UCSD-AML1 (cell line): ENCODE results near the gene CYP1A1.

Experiments used
- DNase-seq: peaks from one replicate; lab custom pipeline; 2025; ENCODE audit not compliant: unreplicated experiment; lab: John Stamatoyannopoulos, UW

The CYP1A1 gene

GRCh38 chr15:74725225-74725774, at the start of gene CYP1A1:
TSS of gene CYP1A1 (minus strand) at chr15:74725528. CDS start at chr15:74723097, 2,431 bp downstream.
- DNase-seq: no peak

GRCh38 chr15:74773731-74774252, 48.5 kb upstream of the CYP1A1 start:
- DNase-seq: no peak

GRCh38 chr15:74773329-74773728, 48.0 kb upstream of the CYP1A1 start:
- DNase-seq: no peak

GRCh38 chr15:74770211-74770903, 45.0 kb upstream of the CYP1A1 start:
- DNase-seq: no peak

- no peak for DNase-seq
These were observed 44.2 kb upstream of the CYP1A1 start for GRCh38 chr15:74769463-74770025.

- peak; percentile 52 for DNase-seq
These were observed 43.5 kb upstream of the CYP1A1 start for GRCh38 chr15:74768771-74769342.

GRCh38 chr15:74768099-74768770, 42.9 kb upstream of the CYP1A1 start:
- DNase-seq: no peak

- no peak for DNase-seq
These were observed 42.1 kb upstream of the CYP1A1 start for GRCh38 chr15:74767167-74768098.

- DNase-seq: no peak
These were observed 38.1 kb upstream of the CYP1A1 start for GRCh38 chr15:74763416-74763815.

- no peak for DNase-seq
These were observed 37.4 kb upstream of the CYP1A1 start for GRCh38 chr15:74762791-74763150.

- no peak for DNase-seq
These were observed 33.4 kb upstream of the CYP1A1 start for GRCh38 chr15:74758736-74759135.

GRCh38 chr15:74754593-74755215, 29.4 kb upstream of the CYP1A1 start:
- peak; percentile 25 for DNase-seq

- DNase-seq: no peak
These were observed 27.2 kb upstream of the CYP1A1 start for GRCh38 chr15:74752531-74752930.

GRCh38 chr15:74752011-74752410, 26.7 kb upstream of the CYP1A1 start:
- DNase-seq: no peak

- no peak for DNase-seq
These were observed 25.4 kb upstream of the CYP1A1 start for GRCh38 chr15:74750751-74751150.

GRCh38 chr15:74749832-74750231, 24.5 kb upstream of the CYP1A1 start:
- no peak for DNase-seq

GRCh38 chr15:74748322-74748946, 23.1 kb upstream of the CYP1A1 start, which contains the start of gene CYP1A2:
TSS of gene CYP1A2 (plus strand) at chr15:74748845. CDS start at chr15:74749739, 894 bp downstream.
- no peak for DNase-seq

GRCh38 chr15:74746389-74746788, 21.1 kb upstream of the CYP1A1 start:
- DNase-seq: no peak

GRCh38 chr15:74742422-74742821, 17.1 kb upstream of the CYP1A1 start:
- no peak for DNase-seq
